NOMO-1 treated with dmso at 0.1 percent for 144 hours (cell line): ENCODE measurements around the gene CROCC.
"Not testable (repeated sequence)": the region's sequence is repeated elsewhere in the genome, so short reads cannot be mapped to it uniquely, and the experiment has no call there.

ENCODE experiments used
- DNase-seq: peaks from one replicate; lab custom pipeline; 2025; ENCODE audit not compliant: unreplicated experiment; lab: John Stamatoyannopoulos, UW

The CROCC gene

GRCh38 chr1:16921391-16922185, at the start of gene CROCC:
TSS of gene CROCC (plus strand) at chr1:16921931. CDS start at chr1:16922019, 88 bp downstream.
- no peak for DNase-seq

GRCh38 chr1:16872152-16873075, 49.3 kb upstream of the CROCC start:
- not testable (repeated sequence) for DNase-seq

GRCh38 chr1:16873076-16873879, 48.5 kb upstream of the CROCC start:
- not testable (repeated sequence) for DNase-seq

- not testable (repeated sequence) for DNase-seq
Observed at GRCh38 chr1:16874968-16875765, 46.6 kb upstream of the CROCC start.

- not testable (repeated sequence) for DNase-seq
Observed at GRCh38 chr1:16881742-16882141, 40.0 kb upstream of the CROCC start.

GRCh38 chr1:16882986-16883385, 38.7 kb upstream of the CROCC start:
- no peak for DNase-seq

- not testable (repeated sequence) for DNase-seq
Observed at GRCh38 chr1:16884487-16884886, 37.2 kb upstream of the CROCC start.

GRCh38 chr1:16886860-16887605, 34.7 kb upstream of the CROCC start:
- no peak for DNase-seq

- DNase-seq, result peak; percentile 34
Observed at GRCh38 chr1:16888860-16889816, 32.6 kb upstream of the CROCC start.

GRCh38 chr1:16890539-16891021, 31.2 kb upstream of the CROCC start:
- DNase-seq, result not testable (repeated sequence)

GRCh38 chr1:16891057-16891456, 30.7 kb upstream of the CROCC start:
- DNase-seq, result not testable (repeated sequence)

GRCh38 chr1:16892978-16893525, 28.7 kb upstream of the CROCC start:
- DNase-seq, result not testable (repeated sequence)

- not testable (repeated sequence) for DNase-seq
Observed at GRCh38 chr1:16893796-16894195, 27.9 kb upstream of the CROCC start.

- DNase-seq, result not testable (repeated sequence)
Observed at GRCh38 chr1:16894338-16894737, 27.4 kb upstream of the CROCC start.

GRCh38 chr1:16895233-16895597, 26.5 kb upstream of the CROCC start:
- not testable (repeated sequence) for DNase-seq

- peak; percentile 93 for DNase-seq
Observed at GRCh38 chr1:16895598-16896315, 26.0 kb upstream of the CROCC start, which contains the start of gene RNU1-2. TSS of gene RNU1-2 (plus strand) at chr1:16895980.
